Fibroblast of gingiva (primary cell): ENCODE data around the gene SIGLEC8.
"Not testable (repeated sequence)": the region's sequence is repeated elsewhere in the genome, so short reads cannot be mapped to it uniquely, and the experiment has no call there.

ENCODE experiments used
- DNase-seq: peaks from one replicate; pipeline ENCODE4 v3.0.0-alpha.2; 2011; ENCODE audit warnings: low read depth

Gene SIGLEC8

DNA sequence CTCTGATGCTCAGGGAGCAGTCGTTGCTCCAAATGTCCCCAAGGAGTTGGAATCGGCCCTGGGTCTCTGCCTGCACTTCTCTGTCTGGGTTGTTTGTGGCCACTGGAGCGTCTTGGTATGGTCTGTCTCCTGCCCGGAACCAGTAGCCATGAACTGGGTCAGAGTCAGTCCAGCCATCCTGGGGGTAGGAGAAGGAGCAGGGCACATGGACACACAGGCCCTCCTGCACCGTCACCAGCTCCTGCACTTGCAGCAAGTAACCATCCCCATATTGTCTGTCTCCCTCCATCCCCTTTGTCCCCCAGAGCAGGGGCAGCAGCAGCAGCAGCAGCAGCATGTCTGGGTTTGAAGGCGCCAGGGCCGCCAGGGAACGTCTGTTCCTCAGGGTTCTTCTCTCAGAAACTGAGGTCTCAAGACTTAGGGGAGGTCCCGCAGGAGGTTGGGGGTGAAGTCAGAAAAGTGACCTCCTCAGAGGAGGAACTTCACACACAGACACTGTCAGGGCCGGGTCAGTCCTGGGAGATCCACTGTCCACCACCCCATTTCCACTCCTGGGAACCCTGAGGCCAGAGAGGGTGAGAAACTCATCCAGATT, at the start of gene SIGLEC8:
Gene SIGLEC8 (minus strand): TSS at position 404 of the 595 bp plus-strand sequence. CDS start 67 bp downstream, at position 337.
- no peak for DNase-seq

DNA sequence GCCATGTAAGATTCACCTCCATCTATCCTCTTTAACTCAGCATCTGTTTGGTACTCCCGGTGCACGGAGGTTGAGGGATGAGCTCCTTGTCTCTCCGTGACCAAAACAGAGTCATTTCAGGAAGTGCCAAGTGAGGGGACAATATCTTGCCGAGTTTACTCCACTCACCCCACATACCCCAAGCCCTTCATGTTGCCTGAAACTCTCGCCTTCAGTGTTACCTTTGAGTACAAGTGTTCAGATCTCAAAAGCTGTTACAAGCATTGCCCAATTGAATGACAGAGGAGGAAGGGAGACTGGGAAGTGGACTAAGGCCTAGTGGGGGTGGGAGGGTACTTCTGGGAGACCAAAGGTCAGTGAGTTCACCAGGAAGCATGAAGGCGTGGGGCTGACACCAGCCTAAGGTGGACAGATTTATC, 49.4 kb upstream of the SIGLEC8 start:
- DNase-seq, result no peak

DNA sequence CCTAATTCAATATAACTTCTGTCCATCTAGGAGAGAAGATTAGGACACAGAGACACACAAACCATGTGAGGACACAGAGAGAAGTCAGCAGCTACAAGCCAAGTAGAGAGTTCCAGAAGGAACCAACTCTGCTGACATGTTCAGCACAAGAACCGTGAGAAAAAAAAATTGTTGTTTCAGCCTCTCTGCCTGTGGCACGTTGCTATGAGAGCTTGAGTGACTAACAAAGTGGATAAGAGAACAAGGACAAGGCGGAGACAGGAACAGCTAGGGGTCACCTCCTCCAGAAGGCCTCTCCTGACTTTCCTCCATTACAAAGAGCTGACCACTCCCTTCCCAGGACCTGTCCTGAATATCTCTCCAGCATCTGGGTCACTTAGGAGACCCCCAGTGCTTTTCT, 48.9 kb upstream of the SIGLEC8 start:
- DNase-seq, result no peak

DNA sequence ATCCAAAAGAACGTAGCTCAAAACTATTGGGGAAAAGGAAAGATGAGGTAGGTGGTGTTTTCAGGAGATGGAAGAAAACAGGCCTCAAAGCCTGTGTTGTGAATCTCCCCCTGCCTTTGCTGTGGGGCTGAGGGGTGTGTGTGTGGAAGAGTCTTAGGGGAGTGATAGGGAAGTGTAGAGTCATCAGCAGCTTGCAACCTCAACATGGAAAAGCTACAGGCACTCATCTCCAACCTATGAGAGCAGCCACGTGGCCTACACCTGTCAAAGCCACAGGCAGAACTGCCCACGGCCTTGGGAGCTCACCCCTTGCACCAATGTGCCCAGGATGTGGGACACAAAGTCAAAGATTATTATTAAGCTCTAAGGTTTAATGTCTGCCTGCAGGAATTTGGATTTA, 47.6 kb upstream of the SIGLEC8 start:
- no peak for DNase-seq

DNA sequence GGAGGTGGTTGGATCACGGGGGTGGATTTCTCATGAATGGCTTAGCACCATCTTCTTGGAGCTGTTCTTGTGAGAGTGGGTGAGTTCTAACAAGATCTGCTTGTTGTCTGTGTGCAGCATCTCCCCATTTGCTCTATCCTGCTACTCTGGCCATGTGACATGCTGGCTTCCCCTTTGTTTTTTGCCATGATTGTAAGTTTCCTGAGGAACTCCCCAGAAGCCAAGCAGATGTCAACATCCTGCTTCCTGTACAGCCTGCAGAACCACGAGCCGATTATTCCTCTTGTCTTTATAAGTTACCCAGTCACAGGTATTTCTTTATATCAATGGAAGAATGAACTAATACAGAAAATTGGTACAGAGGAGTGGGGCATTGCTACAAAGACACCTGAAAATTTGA, 45.6 kb upstream of the SIGLEC8 start:
- no peak for DNase-seq

DNA sequence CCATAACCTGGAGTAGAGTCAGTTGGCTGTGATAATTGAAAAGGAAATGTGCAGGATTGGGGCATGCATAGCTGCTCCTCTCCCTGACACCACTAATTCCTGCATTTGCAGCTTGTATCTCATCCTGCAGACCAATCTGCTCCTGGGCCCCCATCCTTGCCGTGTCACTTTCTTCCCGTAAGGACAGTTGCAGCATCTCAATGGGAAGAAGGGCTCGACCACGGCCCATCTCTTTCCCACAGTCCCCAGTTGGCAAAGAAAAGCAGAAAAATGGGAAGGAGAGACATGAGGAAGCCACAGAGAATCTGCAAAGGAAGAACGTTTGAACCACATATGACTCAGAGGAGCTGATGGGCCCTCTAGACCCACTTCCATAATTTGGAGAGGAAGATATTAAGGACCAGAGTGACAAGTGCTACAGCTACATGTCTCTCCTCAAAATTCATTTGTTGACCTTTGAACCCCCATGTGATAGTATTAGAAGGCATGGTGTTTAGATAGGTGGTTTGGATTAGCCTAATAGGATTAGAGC, 45.1 kb upstream of the SIGLEC8 start:
- no peak for DNase-seq

DNA sequence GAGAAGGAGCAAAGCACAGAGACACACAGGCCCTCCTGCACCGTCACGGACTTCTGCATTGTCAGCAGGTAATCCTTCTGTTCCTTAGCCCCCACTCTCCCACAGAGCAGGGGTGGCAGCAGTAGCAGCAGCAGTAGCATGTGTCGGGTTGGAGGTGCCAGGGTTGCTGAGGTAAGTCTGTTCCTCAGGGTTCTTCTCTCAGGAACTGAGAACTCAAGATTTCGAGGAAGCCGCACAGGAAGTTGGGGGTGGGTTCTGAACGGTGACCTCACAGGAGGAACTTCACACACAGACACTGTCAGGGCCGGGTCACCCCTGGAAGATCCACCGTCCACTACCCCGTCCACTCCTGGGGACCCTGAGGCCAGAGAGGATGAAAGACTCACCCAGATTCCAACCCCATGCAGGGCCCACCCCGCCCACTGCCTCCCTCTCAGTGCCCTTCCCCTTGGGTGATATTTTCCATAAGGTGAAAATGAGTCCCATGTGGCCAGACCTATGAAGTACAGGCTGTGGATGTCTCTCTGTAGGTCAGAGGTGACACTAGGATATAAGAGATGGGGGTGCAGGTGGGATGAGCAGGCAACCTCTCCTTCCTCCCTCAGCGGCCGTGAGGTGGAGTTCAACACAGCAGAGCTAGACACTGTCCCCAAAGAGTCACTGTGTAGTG, 43.5 kb upstream of the SIGLEC8 start, which contains the start of gene SIGLEC12:
Gene SIGLEC12 (minus strand): TSS at position 207 of the 670 bp plus-strand sequence. CDS start 67 bp downstream, at position 140.
- DNase-seq, result no peak

DNA sequence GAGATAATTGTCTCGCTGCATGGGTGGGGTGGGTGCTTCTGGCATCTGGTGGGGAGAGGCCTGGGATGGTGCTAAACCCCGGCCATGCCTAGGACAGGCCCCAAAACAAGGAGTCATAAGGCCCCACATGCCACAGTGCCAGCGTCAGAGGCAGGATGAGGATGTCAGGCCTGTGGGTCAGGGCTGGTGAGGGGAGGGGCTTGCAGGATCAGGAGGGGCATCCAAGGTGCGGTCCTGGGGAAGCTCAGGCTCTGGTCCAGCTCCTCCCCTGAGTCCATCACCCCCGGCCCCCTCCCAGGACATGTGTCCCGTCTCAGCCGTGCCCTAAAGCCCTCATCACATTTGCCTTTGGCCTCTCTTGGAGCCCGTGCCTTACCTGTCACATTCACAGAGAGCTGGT, 42.7 kb upstream of the SIGLEC8 start:
- DNase-seq, result not testable (repeated sequence)

DNA sequence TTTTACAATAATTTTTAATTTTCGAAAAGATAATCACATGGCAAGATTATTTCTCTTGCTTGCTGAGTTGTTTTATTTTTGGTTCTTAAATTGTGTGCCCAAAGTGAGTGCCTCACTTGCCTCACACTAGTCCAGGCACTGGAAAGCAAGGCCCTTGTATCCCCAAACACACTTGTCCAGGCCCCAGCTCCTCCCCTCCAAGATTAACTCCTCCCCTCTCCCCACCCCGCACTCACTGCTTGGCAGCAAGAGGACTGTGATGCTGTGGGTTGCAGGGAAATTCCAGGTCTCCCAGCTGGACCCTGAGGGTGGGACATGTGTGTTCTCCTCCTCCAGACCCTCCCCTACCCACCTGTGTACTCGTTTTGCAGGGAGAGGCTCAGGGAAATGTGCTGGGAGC, 39.4 kb upstream of the SIGLEC8 start:
- no peak for DNase-seq

DNA sequence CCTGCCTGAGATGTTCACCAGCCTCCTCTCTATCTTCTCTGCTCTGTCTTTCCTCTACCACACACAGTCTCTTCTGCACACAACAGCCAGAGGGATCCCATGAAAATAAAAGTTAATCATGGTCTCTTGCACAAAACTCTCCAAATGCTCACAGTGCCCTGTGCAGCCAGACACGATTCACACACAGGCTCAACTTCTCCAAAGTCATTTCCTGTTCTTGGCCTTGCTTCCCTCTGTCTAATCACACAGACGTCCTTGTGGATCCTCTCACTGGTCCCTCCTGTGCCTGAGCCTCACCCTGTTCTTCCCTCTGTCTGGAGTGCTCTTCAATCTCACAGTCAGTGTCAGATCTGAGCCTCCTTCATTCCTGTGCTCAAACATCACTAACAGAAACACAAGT, 35.5 kb upstream of the SIGLEC8 start:
- DNase-seq, result no peak

DNA sequence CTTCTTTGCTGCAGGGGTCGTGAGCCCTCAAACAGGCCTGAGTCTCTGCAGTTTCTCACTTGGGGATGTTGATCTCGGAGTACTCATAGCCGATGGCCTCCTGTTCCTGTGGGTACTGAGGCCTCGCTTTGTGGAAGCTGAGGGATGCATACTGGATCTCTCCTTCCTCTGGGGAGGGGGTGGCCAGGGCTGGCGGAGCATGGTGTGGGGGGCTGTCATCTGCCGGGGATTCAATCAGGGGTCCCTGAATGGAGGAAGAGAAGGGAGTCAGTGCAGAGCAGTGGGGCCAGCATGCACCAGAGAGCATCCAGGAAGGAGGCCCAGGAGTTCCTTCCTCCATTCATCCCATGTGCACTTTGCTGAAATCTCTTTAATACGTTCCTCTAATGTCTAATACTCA, 33.3 kb upstream of the SIGLEC8 start:
- no peak for DNase-seq

DNA sequence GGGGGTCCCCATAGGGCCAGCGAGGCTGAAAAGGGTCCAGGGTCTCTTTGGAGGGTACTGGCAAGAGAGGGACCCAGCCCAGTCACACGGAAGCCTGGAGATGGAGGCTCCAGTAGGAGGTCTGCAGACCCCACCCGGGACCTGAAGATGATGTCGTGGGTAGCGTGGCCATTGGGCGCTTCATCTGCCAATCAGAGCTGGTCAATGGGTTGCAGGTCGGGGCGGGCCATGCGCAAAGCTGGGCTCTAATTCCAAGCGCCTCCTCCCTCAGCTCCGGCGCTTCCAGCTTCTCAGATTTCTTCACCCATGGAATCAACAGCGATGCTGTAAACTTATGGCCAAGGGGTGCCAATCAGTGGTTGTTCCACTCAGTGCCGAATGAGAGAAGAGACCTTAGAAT, 32.4 kb upstream of the SIGLEC8 start:
- no peak for DNase-seq

DNA sequence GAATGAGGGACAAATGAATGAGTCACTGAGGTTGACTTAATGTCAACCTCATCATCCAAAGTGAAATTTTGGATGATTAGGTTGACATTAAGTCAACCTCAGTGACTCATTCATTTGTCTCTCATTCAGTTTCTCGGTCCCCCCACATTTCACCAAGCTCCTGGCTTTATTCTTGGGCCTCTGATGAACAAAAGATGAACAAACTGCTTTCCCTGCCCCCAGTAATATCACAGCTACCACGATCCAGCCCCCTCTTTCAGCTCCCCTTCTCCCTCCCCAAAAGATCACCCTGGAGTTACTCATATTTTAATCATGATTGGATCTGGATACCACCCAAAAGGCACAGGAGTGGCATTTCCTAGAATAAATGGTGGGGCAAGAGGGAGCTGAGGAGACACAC, 30.9 kb upstream of the SIGLEC8 start:
- DNase-seq, result no peak

DNA sequence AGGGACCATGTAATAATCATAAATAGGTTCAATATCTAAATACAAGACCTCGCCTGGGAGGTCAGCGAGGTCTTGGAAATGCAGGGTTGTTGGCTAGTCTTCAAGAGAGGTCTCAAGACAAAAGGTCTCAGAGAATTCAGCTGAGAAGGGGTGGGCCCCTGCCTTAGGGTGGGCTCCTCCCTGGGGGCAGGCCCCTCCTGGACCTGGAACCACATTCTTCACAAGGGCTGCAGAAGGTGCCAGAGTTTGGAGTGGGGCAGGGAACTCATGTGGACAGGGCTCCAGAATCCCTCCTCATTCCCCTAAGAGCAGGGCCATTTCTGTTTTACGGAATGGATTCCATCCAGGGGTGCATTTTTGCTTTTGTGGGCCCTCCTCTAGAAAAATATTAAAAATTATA, 30.2 kb upstream of the SIGLEC8 start:
- no peak for DNase-seq

DNA sequence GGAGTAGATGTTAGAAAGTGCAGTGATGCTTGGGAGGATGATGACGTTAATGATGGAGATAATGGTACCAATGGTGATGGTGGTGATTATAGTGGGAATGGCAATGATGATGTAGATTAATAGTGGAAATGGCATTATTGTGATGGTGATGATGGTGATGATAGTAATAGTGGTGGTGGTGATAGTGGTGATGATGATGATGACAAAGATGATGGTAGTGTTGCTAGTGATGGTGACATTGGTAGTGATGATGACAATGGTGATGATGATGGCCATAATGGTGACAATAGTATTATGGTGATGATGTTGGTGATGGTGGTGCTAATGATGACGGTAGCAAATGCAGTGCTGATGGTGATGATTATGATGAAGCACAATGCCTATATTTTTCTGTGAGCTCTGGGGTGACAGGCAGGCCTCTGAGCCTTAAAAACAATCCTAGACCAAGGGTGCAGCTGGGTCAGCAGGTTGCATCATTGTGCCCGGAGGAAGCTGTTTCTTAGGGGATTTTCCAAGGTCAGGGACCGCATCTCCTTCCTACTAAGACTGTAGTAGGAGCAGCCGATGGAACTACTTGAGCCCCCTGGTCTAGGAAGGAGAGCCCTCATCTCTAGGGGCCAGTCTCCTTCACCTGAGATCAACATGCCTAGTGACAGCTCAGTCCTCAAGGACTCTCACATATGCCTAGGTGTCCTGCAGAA, 27.9 kb upstream of the SIGLEC8 start:
- no peak for DNase-seq

DNA sequence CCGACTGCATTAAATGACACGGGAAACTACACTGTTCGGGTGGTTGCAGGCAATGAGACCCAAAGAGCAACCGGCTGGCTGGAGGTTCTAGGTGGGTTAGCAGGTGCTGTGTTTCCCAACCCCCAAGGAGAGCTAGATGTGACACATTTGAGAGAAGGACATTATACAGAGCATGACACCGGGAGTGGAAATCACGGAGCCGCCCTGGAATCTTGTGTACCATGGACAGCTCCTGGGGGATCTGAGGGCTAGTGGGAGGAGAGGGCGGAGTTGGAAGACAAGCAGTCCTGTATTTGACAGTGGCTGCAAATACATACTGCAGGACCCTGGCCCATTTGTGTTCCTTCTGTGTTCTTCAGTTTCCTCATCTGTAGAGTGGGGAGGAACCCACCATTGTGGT, 22.3 kb upstream of the SIGLEC8 start:
- no peak for DNase-seq

DNA sequence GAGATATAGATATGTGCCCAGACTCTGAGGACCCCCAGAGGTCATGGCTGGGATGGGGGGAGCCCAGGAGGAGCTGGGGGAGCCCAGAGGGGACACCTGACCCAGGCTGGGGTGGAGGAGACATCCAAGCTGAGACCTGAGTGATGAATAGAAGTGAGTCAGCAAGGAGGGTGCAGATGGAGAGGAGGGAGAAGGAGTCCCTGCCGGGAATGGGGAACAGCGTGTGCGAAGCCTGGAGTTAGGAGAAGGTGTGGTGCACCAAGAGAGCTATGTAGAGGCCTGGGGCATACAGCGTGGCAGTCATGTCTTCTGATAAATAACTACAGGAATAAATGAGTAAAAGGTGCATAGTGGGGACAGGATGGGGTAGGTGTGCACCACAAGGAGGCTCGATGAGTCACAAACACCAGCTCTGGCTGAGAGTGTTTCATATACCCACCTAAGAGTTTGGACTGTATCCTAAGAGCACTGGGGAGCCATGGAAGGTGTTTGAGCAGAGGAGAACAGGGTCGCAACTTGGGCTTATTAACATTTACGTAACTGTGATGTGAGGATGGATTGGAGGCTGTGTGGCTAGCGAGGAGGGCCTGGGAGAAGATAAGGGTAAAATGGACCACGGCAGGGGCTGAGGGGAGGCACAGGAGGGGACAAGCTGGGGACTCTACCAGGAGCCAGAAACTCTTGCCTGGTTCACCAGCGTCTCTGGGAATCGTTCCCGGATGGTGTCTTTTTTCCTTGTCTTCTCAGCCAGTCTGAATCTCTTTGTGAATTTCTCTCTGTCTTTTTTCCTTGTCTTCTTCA, 21.5 kb upstream of the SIGLEC8 start:
- no peak for DNase-seq

DNA sequence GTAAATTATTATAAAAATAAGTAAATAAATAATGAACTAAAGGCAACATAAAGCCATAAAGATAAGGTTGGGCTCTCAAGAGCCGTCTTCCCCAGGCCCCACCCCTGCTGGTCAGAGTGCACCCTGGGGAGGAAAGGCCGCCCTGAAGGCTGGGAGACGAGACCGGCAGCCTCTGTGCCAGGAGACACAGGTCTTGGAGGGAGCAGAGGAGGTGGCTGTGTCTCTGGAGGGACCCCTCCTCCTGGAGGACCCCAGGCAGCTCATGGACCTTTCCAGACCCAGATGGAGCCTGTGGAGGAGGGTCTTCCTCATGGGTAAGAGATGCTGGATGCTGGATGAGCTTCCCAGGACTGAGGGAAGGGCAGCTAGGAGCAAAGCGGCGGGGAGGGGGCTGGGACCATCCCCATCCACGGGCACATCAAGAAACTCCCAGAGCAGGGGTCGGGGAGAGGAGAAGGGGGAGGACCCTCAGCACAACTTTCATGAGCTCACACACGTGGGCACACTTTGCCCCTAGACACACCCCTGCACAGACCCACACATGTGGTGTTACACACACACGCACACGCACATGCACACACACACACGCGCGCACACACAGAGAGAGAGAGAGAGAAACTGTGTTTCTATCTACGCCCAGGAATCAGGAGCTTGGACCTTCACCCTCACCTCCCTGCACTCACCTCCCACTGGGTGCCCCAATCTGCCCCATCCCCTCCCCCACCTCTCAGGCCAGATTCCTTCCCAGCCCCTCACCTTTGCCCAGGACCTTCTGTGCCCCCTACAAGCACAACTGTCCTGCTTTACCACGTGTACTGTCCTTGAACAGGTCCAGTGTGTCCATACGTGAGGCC, 20.4 kb upstream of the SIGLEC8 start, which contains the start of gene CEACAM18:
Gene CEACAM18 (plus strand): TSS at position 159 of the 854 bp plus-strand sequence.
- no peak for DNase-seq

DNA sequence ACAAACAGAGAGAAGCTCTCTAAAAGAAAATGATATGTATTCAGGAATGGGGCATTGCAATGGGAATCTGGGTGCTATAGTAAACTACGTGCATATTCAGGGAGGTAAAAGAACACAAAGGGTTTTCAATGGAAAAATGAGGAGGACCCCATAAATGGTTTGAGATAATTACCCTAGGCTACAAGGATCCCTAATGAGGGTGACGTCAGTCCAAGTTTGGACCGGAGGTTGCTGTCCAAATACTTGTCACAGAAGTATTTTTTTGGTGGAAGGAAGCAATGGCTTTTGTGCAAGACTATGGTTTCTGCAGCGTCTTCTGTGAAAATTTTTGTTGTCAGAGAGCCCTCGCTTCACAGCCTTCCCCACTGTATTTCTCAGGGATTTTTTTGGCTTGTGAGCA, 19.1 kb upstream of the SIGLEC8 start:
- DNase-seq, result no peak

DNA sequence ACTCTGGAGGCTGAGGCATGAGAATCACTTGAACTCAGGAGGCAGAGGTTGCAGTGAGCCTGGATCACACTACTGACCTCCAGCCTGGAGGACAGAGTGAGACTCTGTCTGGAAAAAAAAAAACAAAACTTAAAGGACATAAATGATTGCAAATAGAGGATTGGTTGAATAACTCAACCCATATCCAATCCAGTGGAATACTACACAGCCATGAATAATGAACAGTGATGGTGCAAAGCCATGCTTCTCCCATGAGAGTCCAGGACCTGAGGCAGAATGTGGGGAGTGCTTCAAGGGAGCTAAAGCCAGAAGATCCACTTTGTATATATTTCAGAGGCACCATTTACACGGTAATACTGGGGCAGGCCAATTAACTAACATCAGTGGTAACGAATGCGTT, 17.9 kb upstream of the SIGLEC8 start:
- no peak for DNase-seq
